HepG2 (cell line): ENCODE results near the gene EPB41. TPM values are rescaled to one million over a fixed set of nuclear protein-coding genes. Genes with fewer than 3 reads are reported as not detected.
A peak's percentile ranks its signal among the peaks of the same experiment; 100 is the strongest.

ENCODE experiments used
- ARID4A ChIP-seq: sonication (generic); formaldehyde crosslinking; IDR thresholded peaks from 2 replicates; pipeline ENCODE4 v1.5.0; 2020; ENCODE audit warnings: mild to moderate bottlenecking, missing genetic modification reagents, borderline replicate concordance
- BCL3 ChIP-seq: sonication (generic); formaldehyde crosslinking; IDR thresholded peaks from 2 replicates; pipeline ENCODE4 v1.5.1; 2020; ENCODE audit warnings: mild to moderate bottlenecking, missing genetic modification reagents, moderate library complexity
- CBFB ChIP-seq: sonication (generic); formaldehyde crosslinking; IDR thresholded peaks from 2 replicates; pipeline ENCODE4 v1.4.0; 2020; ENCODE audit warnings: missing genetic modification reagents
- CENPT ChIP-seq: sonication (generic); formaldehyde crosslinking; IDR thresholded peaks from 2 replicates; pipeline ENCODE4 v1.8.0; 2022; ENCODE audit warnings: low read depth, mild to moderate bottlenecking, moderate library complexity, missing genetic modification reagents
- CHD2 ChIP-seq: IDR thresholded peaks from 2 replicates; pipeline ENCODE4 v1.6.1; 2011; ENCODE audit warnings: low read depth, low read length, improper control_type of control experiment
- EED ChIP-seq: sonication (generic); formaldehyde crosslinking; IDR thresholded peaks from 2 replicates; pipeline ENCODE4 v1.5.0; 2020; ENCODE audit warnings: mild to moderate bottlenecking, missing genetic modification reagents
- FOSL1 ChIP-seq: sonication (generic); formaldehyde crosslinking; IDR thresholded peaks from 2 replicates; pipeline ENCODE4 v1.9.0; 2021; ENCODE audit warnings: missing genetic modification reagents, borderline replicate concordance
- HMG20A ChIP-seq: IDR thresholded peaks from 2 replicates; pipeline ENCODE4 v1.6.1; 2016; ENCODE audit warnings: borderline replicate concordance
- KAT8 ChIP-seq: IDR thresholded peaks from 2 replicates; pipeline ENCODE4 v1.6.1; 2016; ENCODE audit warnings: missing genetic modification reagents, missing compliant biosample characterization
- MIXL1 ChIP-seq: IDR thresholded peaks from 2 replicates; pipeline ENCODE4 v1.6.1; 2016
- NFIB ChIP-seq: sonication (generic); formaldehyde crosslinking; IDR thresholded peaks from 2 replicates; pipeline ENCODE4 v1.9.0; 2021; ENCODE audit warnings: missing genetic modification reagents, mild to moderate bottlenecking, borderline replicate concordance
- NFKB2 ChIP-seq: sonication (generic); formaldehyde crosslinking; IDR thresholded peaks from 2 replicates; pipeline ENCODE4 v1.4.0; 2020; ENCODE audit warnings: missing genetic modification reagents, borderline replicate concordance
- NR2C2 ChIP-seq: sonication (generic); formaldehyde crosslinking; IDR thresholded peaks from 2 replicates; pipeline ENCODE4 v1.4.0; 2020; ENCODE audit warnings: missing genetic modification reagents, mild to moderate bottlenecking, moderate library complexity, borderline replicate concordance
- RCOR2 ChIP-seq: IDR thresholded peaks from 2 replicates; pipeline ENCODE4 v1.6.1; 2016; ENCODE audit warnings: missing biosample characterization, missing genetic modification reagents
- RFX1 ChIP-seq: fragments of 450-650 bp; IDR thresholded peaks from 2 replicates; pipeline ENCODE4 v1.6.1; 2017
- ZFY ChIP-seq: sonication (generic); formaldehyde crosslinking; IDR thresholded peaks from 2 replicates; pipeline ENCODE4 v1.4.0; 2020; ENCODE audit warnings: missing genetic modification reagents
- ZGPAT ChIP-seq: IDR thresholded peaks from 2 replicates; pipeline ENCODE4 v1.6.1; 2016; ENCODE audit warnings: mild to moderate bottlenecking
- ZNF317 ChIP-seq: sonication (generic); formaldehyde crosslinking; IDR thresholded peaks from 2 replicates; pipeline ENCODE4 v1.5.0; 2020; ENCODE audit warnings: mild to moderate bottlenecking, missing genetic modification reagents
- polyA plus RNA-seq, 8 experiments: library from polyadenylated mRNA; depleted of rRNA in 3 of 8; stranded (reverse) in 7 of 8; unstranded in 1 of 8; fragments of >200 nt; fragmentation: Illumina TruSeq in 4 of 8; extraction: Trizol in 4 of 8; gene quantifications; 2 replicates each; pipeline versions ENCODE4 v1.2.1 to v1.2.3, GENCODE V29; 2011 to 2016; ENCODE audit warnings: low read depth in 4 of 8, missing spikeins in 1 of 8, mixed read lengths in 1 of 8; ENCODE audit not compliant: insufficient read depth in 1 of 8
- total RNA-seq, 5 experiments: library from RNA; depleted of rRNA; stranded (reverse); fragments of >200 nt; fragmentation: Illumina TruSeq; extraction: Trizol; gene quantifications; 2 replicates each; pipeline ENCODE4 v1.2.3, GENCODE V29; 2016; ENCODE audit warnings: low read depth in 1 of 5
- TF ChIP-seq, protein P1 (sequence below): sonication (generic); formaldehyde crosslinking; IDR thresholded peaks from 2 replicates; pipeline ENCODE4 v1.8.0; 2022; ENCODE audit warnings: missing genetic modification reagents, mild to moderate bottlenecking, moderate library complexity, borderline replicate concordance
- TF ChIP-seq, protein P2 (sequence below): sonication (generic); formaldehyde crosslinking; IDR thresholded peaks from 2 replicates; pipeline ENCODE4 v1.4.0; 2020; ENCODE audit warnings: missing genetic modification reagents

EPB41 gene
- total and polyA plus RNA-seq, 2 of the 13 experiments (the other 11 are each of a cell fraction or from before 2014, with no cell fraction given) = 34.5 to 46.7 TPM

GRCh38 chr1:28886731-28887418 is 27.5 kb upstream of the EPB41 start (continued):
- TF ChIP-seq NR2C2 (CRISPR knock-in tag) (no peak), NFIB (CRISPR knock-in tag) (no peak), MIXL1 (CRISPR knock-in tag) (no peak), ZFY (CRISPR knock-in tag) (peak; percentile 75), RCOR2 (CRISPR knock-in tag) (no peak), FOSL1 (CRISPR knock-in tag) (no peak), ZGPAT (CRISPR knock-in tag) (peak; percentile 50; the same call in 1 of the 2 replicates), EED (0 out of 2 replicates have a peak, but pooled peaks have one; percentile 40), KAT8 (CRISPR knock-in tag) (peak; percentile 56; the same call in 1 of the 2 replicates), ARID4A (peak; percentile 71; the same call in 1 of the 2 replicates), HMG20A (CRISPR knock-in tag) (no peak), CBFB (CRISPR knock-in tag) (no peak), CHD2 (no peak), CENPT (CRISPR knock-in tag) (no peak), NFKB2 (CRISPR knock-in tag) (0 out of 2 replicates have a peak, but pooled peaks have one; percentile 41), BCL3 (no peak; the same call in 1 of the 2 replicates), ZNF317 (CRISPR knock-in tag) (peak; percentile 64; the same call in 1 of the 2 replicates), RFX1 (no peak)
- TF ChIP-seq, protein P1, sequence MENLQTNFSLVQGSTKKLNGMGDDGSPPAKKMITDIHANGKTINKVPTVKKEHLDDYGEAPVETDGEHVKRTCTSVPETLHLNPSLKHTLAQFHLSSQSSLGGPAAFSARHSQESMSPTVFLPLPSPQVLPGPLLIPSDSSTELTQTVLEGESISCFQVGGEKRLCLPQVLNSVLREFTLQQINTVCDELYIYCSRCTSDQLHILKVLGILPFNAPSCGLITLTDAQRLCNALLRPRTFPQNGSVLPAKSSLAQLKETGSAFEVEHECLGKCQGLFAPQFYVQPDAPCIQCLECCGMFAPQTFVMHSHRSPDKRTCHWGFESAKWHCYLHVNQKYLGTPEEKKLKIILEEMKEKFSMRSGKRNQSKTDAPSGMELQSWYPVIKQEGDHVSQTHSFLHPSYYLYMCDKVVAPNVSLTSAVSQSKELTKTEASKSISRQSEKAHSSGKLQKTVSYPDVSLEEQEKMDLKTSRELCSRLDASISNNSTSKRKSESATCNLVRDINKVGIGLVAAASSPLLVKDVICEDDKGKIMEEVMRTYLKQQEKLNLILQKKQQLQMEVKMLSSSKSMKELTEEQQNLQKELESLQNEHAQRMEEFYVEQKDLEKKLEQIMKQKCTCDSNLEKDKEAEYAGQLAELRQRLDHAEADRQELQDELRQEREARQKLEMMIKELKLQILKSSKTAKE (CRISPR knock-in tag) = no peak
- TF ChIP-seq, protein P2, sequence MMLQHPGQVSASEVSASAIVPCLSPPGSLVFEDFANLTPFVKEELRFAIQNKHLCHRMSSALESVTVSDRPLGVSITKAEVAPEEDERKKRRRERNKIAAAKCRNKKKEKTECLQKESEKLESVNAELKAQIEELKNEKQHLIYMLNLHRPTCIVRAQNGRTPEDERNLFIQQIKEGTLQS (CRISPR knock-in tag) = no peak
